Body of pancreas (tissue), 4 donors: ENCODE results near the gene KIAA1671.

ENCODE experiments used
- POLR2A ChIP-seq, 3 donors: fragments of 450-650 bp; IDR thresholded peaks; one replicate each; pipeline ENCODE4 v1.6.1; 2016; ENCODE audit warnings: antibody characterized with exemption in 3 of 3, mild to moderate bottlenecking in 2 of 3
- TF ChIP-seq, protein P1 (sequence below), 7 experiments: fragments of 450-650 bp in 4 of 7; fragments of 200-600 bp in 3 of 7; sonication (generic) in 3 of 7; IDR thresholded peaks; one replicate each; pipeline ENCODE4 v1.5.1; 2016 to 2019; ENCODE audit warnings: antibody characterized with exemption in 7 of 7

DNA sequence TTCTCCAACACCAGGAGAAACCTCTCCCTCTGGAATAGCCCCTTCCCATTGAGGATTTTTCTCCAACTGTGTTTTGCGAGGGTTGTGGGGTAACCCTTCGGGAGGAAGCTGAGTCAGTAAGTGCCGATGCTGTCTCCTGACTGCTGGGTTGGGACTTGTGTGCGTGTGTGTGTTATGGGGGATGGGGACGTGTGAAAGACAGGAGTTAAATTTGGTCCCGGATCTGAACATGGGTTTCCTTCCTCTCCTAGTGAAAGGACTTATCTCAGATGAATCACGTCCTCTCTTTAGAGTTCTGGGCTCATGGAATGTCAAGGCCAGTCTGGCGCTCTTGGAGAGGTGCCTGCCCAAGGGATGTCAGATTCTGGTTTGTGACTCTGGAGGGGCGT lies 33.3 kb downstream of the KIAA1671 start:
- TF ChIP-seq, protein P1, sequence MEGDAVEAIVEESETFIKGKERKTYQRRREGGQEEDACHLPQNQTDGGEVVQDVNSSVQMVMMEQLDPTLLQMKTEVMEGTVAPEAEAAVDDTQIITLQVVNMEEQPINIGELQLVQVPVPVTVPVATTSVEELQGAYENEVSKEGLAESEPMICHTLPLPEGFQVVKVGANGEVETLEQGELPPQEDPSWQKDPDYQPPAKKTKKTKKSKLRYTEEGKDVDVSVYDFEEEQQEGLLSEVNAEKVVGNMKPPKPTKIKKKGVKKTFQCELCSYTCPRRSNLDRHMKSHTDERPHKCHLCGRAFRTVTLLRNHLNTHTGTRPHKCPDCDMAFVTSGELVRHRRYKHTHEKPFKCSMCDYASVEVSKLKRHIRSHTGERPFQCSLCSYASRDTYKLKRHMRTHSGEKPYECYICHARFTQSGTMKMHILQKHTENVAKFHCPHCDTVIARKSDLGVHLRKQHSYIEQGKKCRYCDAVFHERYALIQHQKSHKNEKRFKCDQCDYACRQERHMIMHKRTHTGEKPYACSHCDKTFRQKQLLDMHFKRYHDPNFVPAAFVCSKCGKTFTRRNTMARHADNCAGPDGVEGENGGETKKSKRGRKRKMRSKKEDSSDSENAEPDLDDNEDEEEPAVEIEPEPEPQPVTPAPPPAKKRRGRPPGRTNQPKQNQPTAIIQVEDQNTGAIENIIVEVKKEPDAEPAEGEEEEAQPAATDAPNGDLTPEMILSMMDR (IDR thresholded peaks at IDR 0.05): no peak
- no peak for TF ChIP-seq POLR2A (IDR thresholded peaks at IDR 0.05)
